ENCODE measurements around the gene ASCC1. TPM values are rescaled to one million over a fixed set of nuclear protein-coding genes. Genes with fewer than 3 reads are reported as not detected.
A peak's percentile ranks its signal among the peaks of the same experiment; 100 is the strongest.

The ASCC1 gene
- total and polyA plus RNA-seq, 2 of the 13 experiments (the other 11 are each of a cell fraction or from before 2014, with no cell fraction given): 21.6 to 30.1 TPM

DNA sequence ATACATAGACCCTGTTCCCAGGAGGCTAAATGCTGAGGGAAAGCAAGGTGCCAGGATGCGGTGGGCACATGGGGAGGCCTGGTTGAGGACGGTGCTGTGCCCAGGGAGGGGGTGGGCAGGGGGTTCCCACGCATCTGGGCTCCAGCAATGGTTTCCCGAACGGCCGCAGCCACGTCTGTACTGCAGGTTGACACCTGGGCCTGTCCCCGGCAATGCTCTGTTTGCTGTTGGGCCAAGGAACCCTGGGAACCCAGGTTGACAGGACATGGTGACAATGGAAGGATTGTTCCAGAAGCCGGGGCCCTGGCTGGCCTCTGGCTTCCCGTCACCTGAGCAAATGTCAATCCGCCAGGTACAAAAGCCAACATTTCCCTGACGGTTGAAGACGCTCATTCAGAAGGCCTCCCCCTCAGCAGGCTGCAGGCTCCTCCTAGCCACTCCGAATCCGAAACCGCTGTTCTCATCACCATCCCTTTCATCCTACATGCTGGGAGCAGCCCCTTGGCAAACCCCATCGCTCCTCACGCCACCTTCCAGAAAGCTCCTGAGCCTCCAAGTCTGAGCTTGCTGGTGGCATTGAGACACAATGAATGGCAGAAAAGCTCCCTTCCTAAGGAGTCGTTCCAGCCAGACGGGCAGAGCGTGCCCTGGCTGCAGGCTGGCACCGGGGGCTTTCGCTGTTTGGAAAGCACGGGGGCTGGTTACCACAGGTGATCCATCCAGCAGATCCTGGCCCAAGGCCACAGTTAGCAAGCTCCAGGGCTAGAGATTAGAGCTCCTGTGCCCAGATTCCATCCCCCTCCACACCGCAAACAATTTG is 158.9 kb downstream of the ASCC1 start (continued):
- 0 out of 2 replicates have a peak, but pooled peaks have one; percentile 46 for TF ChIP-seq ZNF564 (CRISPR knock-in tag; IDR thresholded peaks at IDR 0.05)
- peak; percentile 37 to 63; a peak in 1 of 4 replicates for TF ChIP-seq EP300 (IDR thresholded peaks at IDR 0.05; ENCODE audit: low read depth in 2 of 2, low read length in 2 of 2)
- TF ChIP-seq EP300 (CRISPR knock-in tag; IDR thresholded peaks at IDR 0.05; ENCODE audit: borderline replicate concordance): peak; percentile 58; the same call in 1 of the 2 replicates
- TF ChIP-seq, protein P1, sequence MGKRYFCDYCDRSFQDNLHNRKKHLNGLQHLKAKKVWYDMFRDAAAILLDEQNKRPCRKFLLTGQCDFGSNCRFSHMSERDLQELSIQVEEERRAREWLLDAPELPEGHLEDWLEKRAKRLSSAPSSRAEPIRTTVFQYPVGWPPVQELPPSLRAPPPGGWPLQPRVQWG (CRISPR knock-in tag; IDR thresholded peaks at IDR 0.05; ENCODE audit: borderline replicate concordance, low read depth): no peak
- TF ChIP-seq, protein P2, sequence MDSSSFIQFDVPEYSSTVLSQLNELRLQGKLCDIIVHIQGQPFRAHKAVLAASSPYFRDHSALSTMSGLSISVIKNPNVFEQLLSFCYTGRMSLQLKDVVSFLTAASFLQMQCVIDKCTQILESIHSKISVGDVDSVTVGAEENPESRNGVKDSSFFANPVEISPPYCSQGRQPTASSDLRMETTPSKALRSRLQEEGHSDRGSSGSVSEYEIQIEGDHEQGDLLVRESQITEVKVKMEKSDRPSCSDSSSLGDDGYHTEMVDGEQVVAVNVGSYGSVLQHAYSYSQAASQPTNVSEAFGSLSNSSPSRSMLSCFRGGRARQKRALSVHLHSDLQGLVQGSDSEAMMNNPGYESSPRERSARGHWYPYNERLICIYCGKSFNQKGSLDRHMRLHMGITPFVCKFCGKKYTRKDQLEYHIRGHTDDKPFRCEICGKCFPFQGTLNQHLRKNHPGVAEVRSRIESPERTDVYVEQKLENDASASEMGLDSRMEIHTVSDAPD (CRISPR knock-in tag; IDR thresholded peaks at IDR 0.05): peak; percentile 82; the same call in 1 of the 2 replicates
- no peak for TF ChIP-seq ZBTB42 (CRISPR knock-in tag; IDR thresholded peaks at IDR 0.05)
- peak; percentile 61; the same call in 1 of the 2 replicates for TF ChIP-seq SOX13 (IDR thresholded peaks at IDR 0.05)
- TF ChIP-seq SOX13 (CRISPR knock-in tag; conservative IDR thresholded peaks at IDR 0.05 in 1 of 2, IDR thresholded peaks at IDR 0.05 in 1 of 2): peak in 1 of 2 experiments; percentile 81; a peak in 2 of 4 replicates
- TF ChIP-seq TRIM24 (CRISPR knock-in tag; IDR thresholded peaks at IDR 0.05): no peak

DNA sequence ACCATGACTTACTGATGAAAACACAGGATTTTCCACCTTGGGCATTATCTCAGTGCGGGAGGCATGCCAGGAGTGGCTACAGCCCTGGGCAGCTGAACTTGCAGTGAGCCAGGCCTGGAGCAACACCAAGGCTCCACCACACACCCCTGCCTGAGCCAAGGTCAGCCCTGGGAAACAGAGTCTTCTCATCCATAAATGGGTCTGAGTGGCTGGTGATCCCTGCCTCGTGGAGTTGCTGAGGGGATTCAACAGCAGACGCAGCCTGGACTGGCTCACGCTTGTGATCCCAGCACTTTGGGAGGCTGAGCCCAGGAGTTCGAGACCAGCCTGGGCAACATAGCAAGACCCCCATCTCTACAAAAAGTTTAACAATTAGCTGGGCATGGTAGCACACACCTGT is 160.0 kb downstream of the ASCC1 start:
- in situ Hi-C loops (cut with HindIII; ENCODE audit: extremely low pct_ligation_motif_present, low pct_unique_long_range_greater_than_20kb): no loop called here
- WGBS (ENCODE audit: low lambda C conversion rate): 97% methylated on average over 4 of the region's 5 CpGs
- Histone ChIP-seq H3K27ac (ENCODE audit: extremely low read length, insufficient read depth, low read length) (no peak overlapping the region), H3K4me3 (replicated peaks in 1 of 3; ENCODE audit: insufficient read depth in 1 of 3, low read depth in 2 of 3, low read length in 3 of 3) (no peak overlapping the region), H3K79me2 (ENCODE audit: insufficient read depth, low read length) (no peaks in the 10 kb centered on the region), H4K20me1 (ENCODE audit: insufficient read depth, low read length) (no peaks in the 10 kb centered on the region), H2AFZ (ENCODE audit: low read length) (no peak overlapping the region), H3K9me3 (ENCODE audit: low read length) (no peaks in the 10 kb centered on the region), H3K27me3 (ENCODE audit: control insufficient read depth in 1 of 2, insufficient read depth in 2 of 2, low read length in 2 of 2) (no peaks in the 10 kb centered on the region), H3K4me1 (ENCODE audit: insufficient read depth, low read length) (peaks cover 84% of the 10 kb centered on the region), H3K36me3 (replicated peaks in 1 of 2; ENCODE audit: control insufficient read depth in 1 of 2, insufficient read depth in 2 of 2, low read length in 2 of 2) (no peaks in the 10 kb centered on the region), H3K4me2 (ENCODE audit: low read depth, low read length) (no peak overlapping the region), H3K9ac (ENCODE audit: insufficient read depth, low read depth, low read length) (no peak overlapping the region)
- intact Hi-C loops (cut with micrococcal nuclease; ENCODE audit: unreplicated experiment): no loop called here
- DNase-seq (ENCODE audit: low spot score): no peak
- no TSS peak for BruUV-seq (replicated peaks)
- FAIRE-seq: no peak
- ChIA-PET POLR2A (no interaction called here), CTCF (ENCODE audit: low intra/inter-chr PET ratio, low total read pairs) (no interaction called here)
- no peak for ATAC-seq
- no peak for TF ChIP-seq KDM4B (CRISPR knock-in tag; IDR thresholded peaks at IDR 0.05)
- TF ChIP-seq, protein P3, sequence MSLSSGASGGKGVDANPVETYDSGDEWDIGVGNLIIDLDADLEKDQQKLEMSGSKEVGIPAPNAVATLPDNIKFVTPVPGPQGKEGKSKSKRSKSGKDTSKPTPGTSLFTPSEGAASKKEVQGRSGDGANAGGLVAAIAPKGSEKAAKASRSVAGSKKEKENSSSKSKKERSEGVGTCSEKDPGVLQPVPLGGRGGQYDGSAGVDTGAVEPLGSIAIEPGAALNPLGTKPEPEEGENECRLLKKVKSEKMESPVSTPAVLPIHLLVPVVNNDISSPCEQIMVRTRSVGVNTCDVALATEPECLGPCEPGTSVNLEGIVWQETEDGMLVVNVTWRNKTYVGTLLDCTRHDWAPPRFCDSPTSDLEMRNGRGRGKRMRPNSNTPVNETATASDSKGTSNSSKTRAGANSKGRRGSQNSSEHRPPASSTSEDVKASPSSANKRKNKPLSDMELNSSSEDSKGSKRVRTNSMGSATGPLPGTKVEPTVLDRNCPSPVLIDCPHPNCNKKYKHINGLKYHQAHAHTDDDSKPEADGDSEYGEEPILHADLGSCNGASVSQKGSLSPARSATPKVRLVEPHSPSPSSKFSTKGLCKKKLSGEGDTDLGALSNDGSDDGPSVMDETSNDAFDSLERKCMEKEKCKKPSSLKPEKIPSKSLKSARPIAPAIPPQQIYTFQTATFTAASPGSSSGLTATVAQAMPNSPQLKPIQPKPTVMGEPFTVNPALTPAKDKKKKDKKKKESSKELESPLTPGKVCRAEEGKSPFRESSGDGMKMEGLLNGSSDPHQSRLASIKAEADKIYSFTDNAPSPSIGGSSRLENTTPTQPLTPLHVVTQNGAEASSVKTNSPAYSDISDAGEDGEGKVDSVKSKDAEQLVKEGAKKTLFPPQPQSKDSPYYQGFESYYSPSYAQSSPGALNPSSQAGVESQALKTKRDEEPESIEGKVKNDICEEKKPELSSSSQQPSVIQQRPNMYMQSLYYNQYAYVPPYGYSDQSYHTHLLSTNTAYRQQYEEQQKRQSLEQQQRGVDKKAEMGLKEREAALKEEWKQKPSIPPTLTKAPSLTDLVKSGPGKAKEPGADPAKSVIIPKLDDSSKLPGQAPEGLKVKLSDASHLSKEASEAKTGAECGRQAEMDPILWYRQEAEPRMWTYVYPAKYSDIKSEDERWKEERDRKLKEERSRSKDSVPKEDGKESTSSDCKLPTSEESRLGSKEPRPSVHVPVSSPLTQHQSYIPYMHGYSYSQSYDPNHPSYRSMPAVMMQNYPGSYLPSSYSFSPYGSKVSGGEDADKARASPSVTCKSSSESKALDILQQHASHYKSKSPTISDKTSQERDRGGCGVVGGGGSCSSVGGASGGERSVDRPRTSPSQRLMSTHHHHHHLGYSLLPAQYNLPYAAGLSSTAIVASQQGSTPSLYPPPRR (CRISPR knock-in tag; IDR thresholded peaks at IDR 0.05; ENCODE audit: borderline replicate concordance): no peak
- 0 out of 2 replicates have a peak, but pooled peaks have one; percentile 54 for TF ChIP-seq ZSCAN25 (CRISPR knock-in tag; IDR thresholded peaks at IDR 0.05)
- no peak for TF ChIP-seq HDAC2 (CRISPR knock-in tag; IDR thresholded peaks at IDR 0.05)
- peak; percentile 86 for TF ChIP-seq ZNF121 (CRISPR knock-in tag; IDR thresholded peaks at IDR 0.05)
- TF ChIP-seq, protein P4, sequence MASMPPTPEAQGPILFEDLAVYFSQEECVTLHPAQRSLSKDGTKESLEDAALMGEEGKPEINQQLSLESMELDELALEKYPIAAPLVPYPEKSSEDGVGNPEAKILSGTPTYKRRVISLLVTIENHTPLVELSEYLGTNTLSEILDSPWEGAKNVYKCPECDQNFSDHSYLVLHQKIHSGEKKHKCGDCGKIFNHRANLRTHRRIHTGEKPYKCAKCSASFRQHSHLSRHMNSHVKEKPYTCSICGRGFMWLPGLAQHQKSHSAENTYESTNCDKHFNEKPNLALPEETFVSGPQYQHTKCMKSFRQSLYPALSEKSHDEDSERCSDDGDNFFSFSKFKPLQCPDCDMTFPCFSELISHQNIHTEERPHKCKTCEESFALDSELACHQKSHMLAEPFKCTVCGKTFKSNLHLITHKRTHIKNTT (CRISPR knock-in tag; IDR thresholded peaks at IDR 0.05): no peak

All from HepG2 (cell line).